ENCODE data around the gene MUC21.
"Not testable (repeated sequence)": the region's sequence is repeated elsewhere in the genome, so short reads cannot be mapped to it uniquely, and the experiment has no call there.

MUC21 gene

GRCh38 chr6:30998785-30999184 is 15.3 kb downstream of the MUC21 start:
- Histone ChIP-seq H3K27ac (ENCODE audit: low read depth, low read length, poor library complexity, severe bottlenecking) (no peak overlapping the region), H2AFZ (ENCODE audit: low read length) (no peak overlapping the region), H3K9me3 (ENCODE audit: low read length) (no peaks in the 10 kb centered on the region), H3K9me2 (ENCODE audit: low read depth, low read length) (no peaks in the 10 kb centered on the region), H3F3A (ENCODE audit: insufficient read depth, low read length) (no peaks in the 10 kb centered on the region), H3K4me3 (ENCODE audit: low read depth, low read length, poor library complexity, severe bottlenecking) (no peak overlapping the region), H3K79me2 (ENCODE audit: insufficient read depth, low read length) (no peaks in the 10 kb centered on the region), H3K4me2 (ENCODE audit: low read length) (no peak overlapping the region), H3K4me1 (ENCODE audit: insufficient read depth, low read length, severe bottlenecking) (no peaks in the 10 kb centered on the region), H3K9ac (ENCODE audit: low read length) (no peak overlapping the region), H4K20me1 (ENCODE audit: insufficient read depth, low read length) (no peaks in the 10 kb centered on the region), H3K27me3 (ENCODE audit: insufficient read depth, low read length) (no peaks in the 10 kb centered on the region), H3K36me3 (ENCODE audit: insufficient read depth, low read length) (no peaks in the 10 kb centered on the region)
- TF ChIP-seq CTCF (IDR thresholded peaks at IDR 0.05; ENCODE audit: low read length), result no peak
- no peak for TF ChIP-seq EZH2 (IDR thresholded peaks at IDR 0.05; ENCODE audit: borderline replicate concordance, low read length)

GRCh38 chr6:31000067-31000860 is 16.7 kb downstream of the MUC21 start:
- H3K9me2 ChIP-seq (ENCODE audit: low read depth, low read length); H3K4me1 ChIP-seq (ENCODE audit: insufficient read depth, low read length, severe bottlenecking); H3K27me3 ChIP-seq (ENCODE audit: insufficient read depth, low read length); H4K20me1 ChIP-seq (ENCODE audit: insufficient read depth, low read length); H3K4me3 ChIP-seq (ENCODE audit: low read depth, low read length, poor library complexity, severe bottlenecking); H3K79me2 ChIP-seq (ENCODE audit: insufficient read depth, low read length); H3F3A ChIP-seq (ENCODE audit: insufficient read depth, low read length); H3K36me3 ChIP-seq (ENCODE audit: insufficient read depth, low read length); H3K9ac ChIP-seq (ENCODE audit: low read length); H3K27ac ChIP-seq (ENCODE audit: low read depth, low read length, poor library complexity, severe bottlenecking); H2AFZ ChIP-seq (ENCODE audit: low read length); H3K4me2 ChIP-seq (ENCODE audit: low read length); H3K9me3 ChIP-seq (ENCODE audit: low read length): not testable (repeated sequence)

GRCh38 chr6:31001281-31001888 is 17.9 kb downstream of the MUC21 start:
- H4K20me1 ChIP-seq (ENCODE audit: insufficient read depth, low read length), result no peaks in the 10 kb centered on the region
- H3K4me2 ChIP-seq (ENCODE audit: low read length), result no peak overlapping the region
- no peak overlapping the region for H3K4me3 ChIP-seq (ENCODE audit: low read depth, low read length, poor library complexity, severe bottlenecking)
- no peaks in the 10 kb centered on the region for H3K9me3 ChIP-seq (ENCODE audit: low read length)
- TF ChIP-seq CTCF (IDR thresholded peaks at IDR 0.05; ENCODE audit: low read length), result no peak
- no peak for TF ChIP-seq EZH2 (IDR thresholded peaks at IDR 0.05; ENCODE audit: borderline replicate concordance, low read length)
- H3K4me1 ChIP-seq (ENCODE audit: insufficient read depth, low read length, severe bottlenecking), result no peaks in the 10 kb centered on the region
- no peaks in the 10 kb centered on the region for H3F3A ChIP-seq (ENCODE audit: insufficient read depth, low read length)
- H3K36me3 ChIP-seq (ENCODE audit: insufficient read depth, low read length), result no peaks in the 10 kb centered on the region
- no peak overlapping the region for H2AFZ ChIP-seq (ENCODE audit: low read length)
- H3K27me3 ChIP-seq (ENCODE audit: insufficient read depth, low read length), result no peaks in the 10 kb centered on the region
- no peaks in the 10 kb centered on the region for H3K79me2 ChIP-seq (ENCODE audit: insufficient read depth, low read length)
- H3K27ac ChIP-seq (ENCODE audit: low read depth, low read length, poor library complexity, severe bottlenecking), result no peak overlapping the region
- H3K9ac ChIP-seq (ENCODE audit: low read length), result no peak overlapping the region
- no peaks in the 10 kb centered on the region for H3K9me2 ChIP-seq (ENCODE audit: low read depth, low read length)

GRCh38 chr6:31002471-31002870 is 19.0 kb downstream of the MUC21 start:
- Histone ChIP-seq H3K79me2 (ENCODE audit: insufficient read depth, low read length) (no peaks in the 10 kb centered on the region), H3K4me1 (ENCODE audit: insufficient read depth, low read length, severe bottlenecking) (no peaks in the 10 kb centered on the region), H3F3A (ENCODE audit: insufficient read depth, low read length) (no peaks in the 10 kb centered on the region), H3K27me3 (ENCODE audit: insufficient read depth, low read length) (no peaks in the 10 kb centered on the region), H3K9ac (ENCODE audit: low read length) (no peak overlapping the region), H3K4me3 (ENCODE audit: low read depth, low read length, poor library complexity, severe bottlenecking) (no peak overlapping the region), H3K36me3 (ENCODE audit: insufficient read depth, low read length) (no peaks in the 10 kb centered on the region), H3K27ac (ENCODE audit: low read depth, low read length, poor library complexity, severe bottlenecking) (no peak overlapping the region), H4K20me1 (ENCODE audit: insufficient read depth, low read length) (no peaks in the 10 kb centered on the region), H3K9me2 (ENCODE audit: low read depth, low read length) (no peaks in the 10 kb centered on the region), H3K9me3 (ENCODE audit: low read length) (no peaks in the 10 kb centered on the region), H3K4me2 (ENCODE audit: low read length) (no peak overlapping the region), H2AFZ (ENCODE audit: low read length) (no peak overlapping the region)
- TF ChIP-seq CTCF (IDR thresholded peaks at IDR 0.05; ENCODE audit: low read length) (no peak), EZH2 (IDR thresholded peaks at IDR 0.05; ENCODE audit: borderline replicate concordance, low read length) (no peak)

Data from OCI-LY1 (cell line).